HCT116 (cell line): Measurements from ENCODE around the gene DIP2B. TPM values are rescaled to one million over a fixed set of nuclear protein-coding genes. Genes with fewer than 3 reads are reported as not detected.

ENCODE experiments used
- ATAC-seq: fragments of 200-7000 bp; cut with Tn5 transposase; 2 replicates; pipeline ENCODE4 v1.9.1; 2020; ENCODE audit warnings: mild to moderate bottlenecking, moderate library complexity
- BruUV-seq: library from RNA; stranded (reverse); fragments of 400-500 nt; replicated peaks from 2 replicates; lab custom pipeline; 2021; lab: Mats Ljungman, UMichigan
- CTCF ChIA-PET: fragments of 300-600 bp; sonication (Branson Sonifier 250); formaldehyde crosslinking; loops from one replicate; lab custom pipeline; 2021; ENCODE audit warnings: antibody characterized with exemption; lab: Charles Lee
- POLR2A ChIA-PET: fragments of 300-600, 350-600 bp; sonication (Branson Sonifier 250); formaldehyde crosslinking; loops from one replicate; lab custom pipeline; 2021; ENCODE audit warnings: antibody characterized with exemption; lab: Charles Lee
- RAD21 ChIA-PET, 2 experiments: fragments of 300-600 bp; sonication (Branson Sonifier 250); formaldehyde crosslinking; loops; one replicate each; lab custom pipeline; 2023; ENCODE audit warnings: low total read pairs in 2 of 2; ENCODE audit not compliant: uncharacterized antibody in 2 of 2, unreplicated experiment in 2 of 2, low non-redundant PET in 1 of 2; lab: Charles Lee
- DNase-seq: peaks from one replicate; pipeline ENCODE4 v3.0.0-alpha.2; 2010; ENCODE audit warnings: low read depth, low spot score
- H2AFZ ChIP-seq: fragments of 200-600 bp; shearing (Covaris generic), sonication (generic); 2 replicates; pipeline ENCODE4 v1.6.1; 2017; ENCODE audit warnings: low read depth, mixed run types, mixed read lengths, antibody characterized with exemption, low read length; ENCODE audit not compliant: poor library complexity, severe bottlenecking
- H3K27ac ChIP-seq: 2 replicates; pipeline ENCODE4 v1.5.1; 2012; ENCODE audit warnings: low read depth, low read length
- H3K27me3 ChIP-seq: fragments of 200-600 bp; sonication (generic); 2 replicates; pipeline ENCODE4 v1.6.1; 2016; ENCODE audit warnings: mixed run types, low read length, mixed read lengths; ENCODE audit not compliant: insufficient read depth
- H3K36me3 ChIP-seq, 2 experiments: fragments of 200-500 bp in 1 of 2; fragments of 200-600 bp in 1 of 2; sonication (Bioruptor generic) in 1 of 2; sonication (generic) in 1 of 2; 2 replicates each; pipeline versions ENCODE4 v1.5.1 to v1.6.1; 2014 to 2016; ENCODE audit warnings: low read length in 2 of 2, inconsistent platforms in 1 of 2, mixed read lengths in 1 of 2, mixed run types in 1 of 2; ENCODE audit not compliant: insufficient read depth in 2 of 2, control insufficient read depth in 1 of 2
- H3K4me1 ChIP-seq, 2 experiments: fragments of 200-600 bp in 1 of 2; sonication (generic) in 1 of 2; 2 replicates each; pipeline versions ENCODE4 v1.5.1 to v1.6.1; 2012 to 2017; ENCODE audit warnings: low read length in 2 of 2, inconsistent platforms in 1 of 2, mild to moderate bottlenecking in 1 of 2, mixed read lengths in 1 of 2, mixed run types in 1 of 2, moderate library complexity in 1 of 2; ENCODE audit not compliant: insufficient read depth in 2 of 2, control insufficient read depth in 1 of 2
- H3K4me2 ChIP-seq: fragments of 200-600 bp; sonication (generic); 2 replicates; pipeline ENCODE4 v1.6.1; 2017; ENCODE audit warnings: mixed run types, low read length, mixed read lengths
- H3K4me3 ChIP-seq, 2 experiments: fragments of 200-600 bp in 1 of 2; sonication (generic) in 1 of 2; replicated peaks in 1 of 2; 2 replicates each; pipeline ENCODE4 v1.5.1; 2011 to 2016; ENCODE audit warnings: low read length in 2 of 2, control low read depth in 1 of 2, low read depth in 1 of 2, mild to moderate bottlenecking in 1 of 2, mixed read lengths in 1 of 2, mixed run types in 1 of 2
- H3K79me2 ChIP-seq: fragments of 200-600 bp; sonication (generic); 2 replicates; pipeline ENCODE4 v1.6.1; 2017; ENCODE audit warnings: mild to moderate bottlenecking, mixed run types, low read length, moderate library complexity, mixed read lengths; ENCODE audit not compliant: insufficient read depth
- H3K9ac ChIP-seq: fragments of 200-600 bp; sonication (generic); 2 replicates; pipeline ENCODE4 v1.6.1; 2016; ENCODE audit warnings: low read length, mixed read lengths
- H3K9me2 ChIP-seq: fragments of 200-600 bp; sonication (generic), shearing (Covaris generic); 2 replicates; pipeline ENCODE4 v1.6.1; 2017; ENCODE audit warnings: mixed run types, mild to moderate bottlenecking, moderate library complexity; ENCODE audit not compliant: insufficient read depth
- H3K9me3 ChIP-seq, 2 experiments: fragments of 200-500 bp in 1 of 2; fragments of 200-600 bp in 1 of 2; sonication (Bioruptor generic) in 1 of 2; sonication (generic) in 1 of 2; 2 replicates each; pipeline ENCODE4 v1.6.1; 2014 to 2017; ENCODE audit warnings: low read length in 2 of 2, mixed read lengths in 2 of 2, inconsistent platforms in 1 of 2, low read depth in 1 of 2, mild to moderate bottlenecking in 1 of 2, mixed run types in 1 of 2, moderate library complexity in 1 of 2; ENCODE audit not compliant: control insufficient read depth in 1 of 2, insufficient read depth in 1 of 2
- H4K20me1 ChIP-seq: fragments of 200-600 bp; sonication (generic), shearing (Covaris generic); 2 replicates; pipeline ENCODE4 v1.6.1; 2017; ENCODE audit warnings: mixed run types, mild to moderate bottlenecking, moderate library complexity; ENCODE audit not compliant: insufficient read depth
- CTCF ChIP-seq, 3 experiments: fragments of 200-600 bp in 1 of 3; sonication (generic) in 1 of 3; IDR thresholded peaks in 2 of 3; conservative IDR thresholded peaks in 1 of 3; 2 replicates each; pipeline ENCODE4 v1.5.1; 2012 to 2017; ENCODE audit warnings: low read depth in 2 of 3, low read length in 2 of 3, antibody characterized with exemption in 1 of 3, borderline replicate concordance in 1 of 3, control low read depth in 1 of 3, mild to moderate bottlenecking in 1 of 3, mixed read lengths in 1 of 3, mixed run types in 1 of 3, moderate library complexity in 1 of 3; ENCODE audit not compliant: insufficient read depth in 1 of 3
- ELF1 ChIP-seq: IDR thresholded peaks from 2 replicates; pipeline ENCODE4 v1.6.1; 2012; ENCODE audit warnings: low read depth, borderline replicate concordance
- EZH2phosphoT487 ChIP-seq: fragments of 200-600 bp; IDR thresholded peaks from 2 replicates; pipeline ENCODE4 v1.6.1; 2018; ENCODE audit warnings: antibody characterized with exemption, borderline replicate concordance
- POLR2A ChIP-seq: IDR thresholded peaks from 2 replicates; pipeline ENCODE4 v1.7.0; 2011; ENCODE audit warnings: borderline replicate concordance; ENCODE audit not compliant: insufficient read depth, insufficient read length; ENCODE audit errors: extremely low read depth
- SRF ChIP-seq: IDR thresholded peaks from 2 replicates; pipeline ENCODE4 v1.6.1; 2012; ENCODE audit warnings: low read depth
- ZBTB33 ChIP-seq: IDR thresholded peaks from 2 replicates; pipeline ENCODE4 v1.6.1; 2011; ENCODE audit warnings: mild to moderate bottlenecking, low read length, moderate library complexity; ENCODE audit not compliant: insufficient replicate concordance; ENCODE audit errors: extremely low read depth
- ZFX ChIP-seq: fragments of 450-650 bp; IDR thresholded peaks from 2 replicates; pipeline ENCODE4 v1.6.1; 2017
- intact Hi-C: fragments of 100-400 bp; cut with micrococcal nuclease; formaldehyde crosslinking; loops from 2 replicates; pipeline ENCODE4 v1.10.0; 2022
- total RNA-seq: library from RNA; stranded (reverse); gene quantifications from one replicate; pipeline ENCODE4 v1.2.1, GENCODE V29; 2021; ENCODE audit not compliant: unreplicated experiment

The DIP2B gene
- total RNA-seq, 1 experiment from 2014 or later = 32.3 TPM

- ChIA-PET CTCF (interaction anchor here (0.7 kb wide), 1 partner anchor 427 kb away, joined by 3 read pairs; no protein-coding TSS in a partner anchor), POLR2A (no interaction called here), RAD21 (no interaction called here)
- H3K9me3 ChIP-seq = no peaks in the 10 kb centered on the region
- no TSS peak for BruUV-seq
- DNase-seq (no peak), ATAC-seq (no peak)
- peaks cover 0 to 9% of the 10 kb centered on the region in 2 experiments; a peak in 2 of 4 replicates for H3K4me1 ChIP-seq
- no peak overlapping the region for H3K27ac ChIP-seq
- no peak overlapping the region for H3K4me2 ChIP-seq
- no peak overlapping the region for H3K9ac ChIP-seq
- H3K4me3 ChIP-seq = no peak overlapping the region
- intact Hi-C loops = no loop called here
- H3K79me2 ChIP-seq = peaks cover 85% of the 10 kb centered on the region
- no peak overlapping the region for H2AFZ ChIP-seq
- no peaks in the 10 kb centered on the region for H3K27me3 ChIP-seq
- H3K9me2 ChIP-seq = no peaks in the 10 kb centered on the region
- no peaks in the 10 kb centered on the region for H3K36me3 ChIP-seq
- no peaks in the 10 kb centered on the region for H4K20me1 ChIP-seq
- TF ChIP-seq ELF1 (no peak), EZH2phosphoT487 (no peak), SRF (no peak), CTCF (IDR thresholded peaks at IDR 0.05 in 2 of 3, conservative IDR thresholded peaks at IDR 0.05 in 1 of 3; ENCODE audit: borderline replicate concordance in 1 of 3, insufficient read depth in 1 of 3, low read depth in 2 of 3, low read length in 2 of 3) (no peak), POLR2A (no peak), ZBTB33 (no peak), ZFX (no peak)
These were observed 10.8 kb downstream of the DIP2B start for GRCh38 chr12:50515587-50515986.
